H1 (cell line): ENCODE measurements around the gene CRAT. TPM values are rescaled to one million over a fixed set of nuclear protein-coding genes. Genes with fewer than 3 reads are reported as not detected.

ENCODE experiments used
- CTCF ChIA-PET: fragments of 300-600 bp; sonication (Branson Sonifier 250); formaldehyde crosslinking; loops from one replicate; lab custom pipeline; 2021; ENCODE audit not compliant: partially characterized antibody; lab: Charles Lee
- POLR2A ChIA-PET: fragments of 300-600 bp; sonication (Branson Sonifier 250); formaldehyde crosslinking; loops from one replicate; lab custom pipeline; 2021; ENCODE audit warnings: inconsistent platforms; ENCODE audit not compliant: partially characterized antibody; lab: Charles Lee
- DNase-seq, 2 experiments: peaks; one replicate each; pipeline versions ENCODE4 v3.0.0 to v3.0.0-alpha.2; 2010 to 2022; ENCODE audit warnings: low spot score in 2 of 2, low read depth in 1 of 2, mixed read lengths in 1 of 2
- FAIRE-seq: peaks from 2 replicates; lab custom pipeline; 2011; peaks lifted over from hg19 to GRCh38; lab: Jason Lieb, UNC
- H2AFZ ChIP-seq: 2 replicates; pipeline ENCODE4 v1.8.1; 2012; ENCODE audit warnings: low read length, inconsistent platforms
- H2AK5ac ChIP-seq: 2 replicates; pipeline ENCODE4 v1.6.1; 2013; ENCODE audit warnings: low read depth, low read length
- H2BK120ac ChIP-seq: replicated peaks from 2 replicates; pipeline ENCODE3; 2013; ENCODE audit warnings: low read depth, low read length, inconsistent platforms
- H2BK12ac ChIP-seq: 2 replicates; pipeline ENCODE4 v1.6.1; 2013; ENCODE audit warnings: low read depth, low read length
- H2BK15ac ChIP-seq: 2 replicates; pipeline ENCODE4 v1.6.1; 2013; ENCODE audit warnings: low read length
- H2BK20ac ChIP-seq: 2 replicates; pipeline ENCODE4 v1.6.1; 2013; ENCODE audit warnings: low read length
- H2BK5ac ChIP-seq: 2 replicates; pipeline ENCODE4 v1.6.1; 2013; ENCODE audit warnings: low read depth, low read length
- H3K14ac ChIP-seq: 2 replicates; pipeline ENCODE4 v1.6.1; 2013; ENCODE audit warnings: inconsistent platforms; ENCODE audit not compliant: insufficient read length
- H3K18ac ChIP-seq: 2 replicates; pipeline ENCODE4 v1.6.1; 2013; ENCODE audit warnings: low read length; ENCODE audit errors: extremely low read depth
- H3K23ac ChIP-seq: 2 replicates; pipeline ENCODE4 v1.6.1; 2013; ENCODE audit warnings: inconsistent platforms; ENCODE audit not compliant: insufficient read length
- H3K23me2 ChIP-seq: 2 replicates; pipeline ENCODE4 v1.6.1; 2013; ENCODE audit warnings: low read depth, low read length
- H3K27ac ChIP-seq: 2 replicates; pipeline ENCODE4 v1.6.1; 2011; ENCODE audit warnings: low read depth, low read length, inconsistent platforms
- H3K27me3 ChIP-seq, 4 experiments: replicated peaks in 1 of 4; 1 replicate in 1 of 4; 2 replicates in 3 of 4; pipeline versions ENCODE4 v1.6.1 to v1.8.1; 2011 to 2013; ENCODE audit warnings: low read length in 3 of 4, mild to moderate bottlenecking in 3 of 4, inconsistent platforms in 2 of 4, mixed read lengths in 2 of 4, moderate library complexity in 1 of 4; ENCODE audit not compliant: control insufficient read depth in 3 of 4, insufficient read depth in 3 of 4; ENCODE audit errors: extremely low read depth in 1 of 4
- H3K36me3 ChIP-seq, 4 experiments: 2 replicates each; pipeline versions ENCODE4 v1.6.1 to v1.8.1; 2011 to 2013; ENCODE audit warnings: mild to moderate bottlenecking in 4 of 4, low read length in 3 of 4, moderate library complexity in 2 of 4, control low read depth in 1 of 4, inconsistent platforms in 1 of 4; ENCODE audit not compliant: insufficient read depth in 4 of 4, control insufficient read depth in 2 of 4
- H3K4ac ChIP-seq: replicated peaks from 2 replicates; pipeline ENCODE3; 2013; ENCODE audit warnings: low read length, low read depth, mixed read lengths, inconsistent platforms; ENCODE audit not compliant: insufficient read length
- H3K4me1 ChIP-seq, 4 experiments: replicated peaks in 1 of 4; 1 replicate in 1 of 4; 2 replicates in 3 of 4; pipeline versions ENCODE4 v1.6.1 to v1.8.1; 2011 to 2013; ENCODE audit warnings: low read length in 3 of 4, inconsistent platforms in 2 of 4, mixed read lengths in 1 of 4; ENCODE audit not compliant: insufficient read depth in 4 of 4, control insufficient read depth in 3 of 4
- H3K4me2 ChIP-seq, 2 experiments: 2 replicates each; pipeline versions ENCODE4 v1.6.1 to v1.8.1; 2011 to 2013; ENCODE audit warnings: low read depth in 2 of 2, low read length in 2 of 2, control low read depth in 1 of 2, inconsistent platforms in 1 of 2, mild to moderate bottlenecking in 1 of 2; ENCODE audit not compliant: insufficient read depth in 1 of 2
- H3K4me3 ChIP-seq, 4 experiments: fragments of 200-600, 300-600 bp in 1 of 4; sonication (generic), shearing (Covaris generic), sonication (Bioruptor Twin) in 1 of 4; 2 replicates each; pipeline versions ENCODE4 v1.5.1 to v1.8.1; 2011 to 2016; ENCODE audit warnings: low read length in 4 of 4, low read depth in 3 of 4, control low read depth in 2 of 4, inconsistent platforms in 2 of 4, mild to moderate bottlenecking in 2 of 4, mixed read lengths in 1 of 4, moderate library complexity in 1 of 4; ENCODE audit not compliant: insufficient read depth in 2 of 4; ENCODE audit errors: extremely low read depth in 1 of 4
- H3K56ac ChIP-seq: replicated peaks from 2 replicates; pipeline ENCODE3; 2013; ENCODE audit warnings: low read depth, mild to moderate bottlenecking, mixed read lengths, low read length, inconsistent platforms; ENCODE audit not compliant: insufficient read length
- H3K79me1 ChIP-seq: 2 replicates; pipeline ENCODE4 v1.6.1; 2013; ENCODE audit warnings: low read depth, low read length, control low read depth
- H3K79me2 ChIP-seq, 2 experiments: 2 replicates each; pipeline versions ENCODE4 v1.6.1 to v1.8.1; 2012 to 2013; ENCODE audit warnings: low read length in 2 of 2, mild to moderate bottlenecking in 2 of 2, inconsistent platforms in 1 of 2; ENCODE audit not compliant: insufficient read depth in 2 of 2, control insufficient read depth in 1 of 2
- H3K9ac ChIP-seq, 4 experiments: replicated peaks in 1 of 4; 1 replicate in 1 of 4; 2 replicates in 3 of 4; pipeline versions ENCODE4 v1.6.1 to v1.8.1; 2011 to 2013; ENCODE audit warnings: low read depth in 3 of 4, low read length in 3 of 4, control low read depth in 2 of 4, mild to moderate bottlenecking in 2 of 4, moderate library complexity in 2 of 4, inconsistent platforms in 1 of 4; ENCODE audit errors: extremely low read depth in 1 of 4
- H3K9me3 ChIP-seq, 2 experiments: 2 replicates each; pipeline versions ENCODE4 v1.6.1 to v1.8.1; 2012 to 2013; ENCODE audit warnings: mild to moderate bottlenecking in 2 of 2, moderate library complexity in 2 of 2, control low read depth in 1 of 2, inconsistent platforms in 1 of 2, low read depth in 1 of 2, low read length in 1 of 2, mixed read lengths in 1 of 2; ENCODE audit not compliant: insufficient read depth in 2 of 2
- H4K20me1 ChIP-seq, 2 experiments: replicated peaks in 1 of 2; 2 replicates each; pipeline versions ENCODE3 to v1.8.1; 2011 to 2013; ENCODE audit warnings: inconsistent platforms in 2 of 2, low read length in 2 of 2, mild to moderate bottlenecking in 1 of 2; ENCODE audit not compliant: insufficient read depth in 2 of 2, control insufficient read depth in 1 of 2
- H4K5ac ChIP-seq: 2 replicates; pipeline ENCODE4 v1.6.1; 2013; ENCODE audit warnings: low read length, low read depth, mixed read lengths, inconsistent platforms; ENCODE audit not compliant: insufficient read length
- H4K8ac ChIP-seq: 2 replicates; pipeline ENCODE4 v1.8.0; 2013; ENCODE audit warnings: mild to moderate bottlenecking, moderate library complexity, low read length, inconsistent platforms; ENCODE audit not compliant: insufficient read depth; ENCODE audit errors: extremely low read depth
- H4K91ac ChIP-seq: replicated peaks from 2 replicates; pipeline ENCODE3; 2013; ENCODE audit warnings: low read length, mixed read lengths, inconsistent platforms; ENCODE audit not compliant: insufficient read length
- CREB1 ChIP-seq: IDR thresholded peaks from 2 replicates; pipeline ENCODE4 v1.6.1; 2012; ENCODE audit warnings: inconsistent platforms
- EP300 ChIP-seq, 2 experiments: IDR thresholded peaks; 1 replicate in 1 of 2; 2 replicates in 1 of 2; pipeline ENCODE4 v1.6.1; 2011 to 2012; ENCODE audit warnings: low read depth in 2 of 2, low read length in 2 of 2, mild to moderate bottlenecking in 2 of 2, borderline replicate concordance in 1 of 2, inconsistent platforms in 1 of 2, moderate library complexity in 1 of 2
- GTF2F1 ChIP-seq: IDR thresholded peaks from 2 replicates; pipeline ENCODE4 v1.6.1; 2012; ENCODE audit warnings: low read depth, low read length, improper control_type of control experiment, borderline replicate concordance
- JUND ChIP-seq: IDR thresholded peaks from 2 replicates; pipeline ENCODE4 v1.6.1; 2011; ENCODE audit warnings: mild to moderate bottlenecking, improper control_type of control experiment, low read length
- KDM4A ChIP-seq: IDR thresholded peaks from one replicate; pipeline ENCODE4 v1.7.1; 2012; ENCODE audit warnings: low read depth, mild to moderate bottlenecking, moderate library complexity, low read length, inconsistent platforms; ENCODE audit not compliant: severe bottlenecking
- PHF8 ChIP-seq: fragments of 200-600 bp; sonication (generic); conservative IDR thresholded peaks from 2 replicates; pipeline ENCODE4 v1.7.1; 2012; ENCODE audit warnings: low read depth, mild to moderate bottlenecking, inconsistent platforms, low read length, moderate library complexity
- POLR2AphosphoS5 ChIP-seq: IDR thresholded peaks from 2 replicates; pipeline ENCODE4 v1.6.1; 2011; ENCODE audit warnings: low read depth, low read length
- POU5F1 ChIP-seq: IDR thresholded peaks from 2 replicates; pipeline ENCODE4 v1.6.1; 2011; ENCODE audit warnings: low read depth, mild to moderate bottlenecking, low read length, moderate library complexity
- RNF2 ChIP-seq: fragments of 200-900, 300-1000 bp; sonication (generic); IDR thresholded peaks from 2 replicates; pipeline ENCODE4 v1.7.1; 2016; ENCODE audit warnings: borderline replicate concordance, low read depth, mild to moderate bottlenecking, antibody characterized with exemption, low read length; ENCODE audit not compliant: poor library complexity, severe bottlenecking; ENCODE audit errors: missing control alignments
- RXRA ChIP-seq: IDR thresholded peaks from 2 replicates; pipeline ENCODE4 v1.6.1; 2011; ENCODE audit warnings: low read depth, mild to moderate bottlenecking, low read length, moderate library complexity; ENCODE audit not compliant: insufficient read depth
- SIN3A ChIP-seq, 2 experiments: IDR thresholded peaks in 1 of 2; conservative IDR thresholded peaks in 1 of 2; 2 replicates each; pipeline ENCODE4 v1.6.1; 2011 to 2012; ENCODE audit warnings: low read length in 2 of 2, improper control_type of control experiment in 1 of 2, low read depth in 1 of 2, mild to moderate bottlenecking in 1 of 2
- SP1 ChIP-seq: IDR thresholded peaks from 2 replicates; pipeline ENCODE4 v1.6.1; 2011; ENCODE audit warnings: low read depth, low read length
- TCF12 ChIP-seq: IDR thresholded peaks from 2 replicates; pipeline ENCODE4 v1.6.1; 2011; ENCODE audit warnings: low read depth, mild to moderate bottlenecking, low read length
- TEAD4 ChIP-seq: IDR thresholded peaks from 2 replicates; pipeline ENCODE4 v1.6.1; 2012; ENCODE audit warnings: low read depth, low read length, inconsistent platforms, mixed read lengths
- WGBS, 2 experiments: shearing (Covaris generic) in 1 of 2; methylation state at CpG; one replicate each; pipeline versions ENCODE4 v1.1.6 to v1.1.7; 2013 to 2015; ENCODE audit warnings: low lambda C conversion rate in 2 of 2, mixed read lengths in 2 of 2, inconsistent platforms in 1 of 2, low coverage in 1 of 2, missing lambda C conversion rate in 1 of 2; ENCODE audit not compliant: insufficient replicate concordance in 2 of 2, insufficient coverage in 1 of 2, insufficient read length in 1 of 2; ENCODE audit errors: extremely low coverage in 1 of 2, missing lambda C conversion rate in 1 of 2; 5-methylcytosine and 5-hydroxymethylcytosine counted together
- polyA plus RNA-seq, 7 experiments: library from polyadenylated mRNA; depleted of rRNA in 3 of 7; stranded (reverse) in 5 of 7; unstranded in 2 of 7; fragments of >200 nt in 5 of 7; fragments of 200-250 nt in 2 of 7; gene quantifications; 1 replicate in 5 of 7; 2 replicates in 1 of 7; 4 replicates in 1 of 7; pipeline versions ENCODE4 v1.2.1 to v1.2.3, GENCODE V29; 2011 to 2013; ENCODE audit warnings: missing spikeins in 2 of 7, mixed read lengths in 2 of 7
- total RNA-seq: library from RNA; stranded (reverse); fragmentation: NEBNext Ultra II Directional; extraction: Animal tissue kit (Norgen Biotek cat#: 25700); gene quantifications from 2 replicates; pipeline ENCODE4 v1.2.1, GENCODE V29; 2021

The CRAT gene
- total and polyA plus RNA-seq, 2 of the 8 experiments (the other 6 are each of a cell fraction or from before 2014, with no cell fraction given): 8.2 to 17.3 TPM

DNA sequence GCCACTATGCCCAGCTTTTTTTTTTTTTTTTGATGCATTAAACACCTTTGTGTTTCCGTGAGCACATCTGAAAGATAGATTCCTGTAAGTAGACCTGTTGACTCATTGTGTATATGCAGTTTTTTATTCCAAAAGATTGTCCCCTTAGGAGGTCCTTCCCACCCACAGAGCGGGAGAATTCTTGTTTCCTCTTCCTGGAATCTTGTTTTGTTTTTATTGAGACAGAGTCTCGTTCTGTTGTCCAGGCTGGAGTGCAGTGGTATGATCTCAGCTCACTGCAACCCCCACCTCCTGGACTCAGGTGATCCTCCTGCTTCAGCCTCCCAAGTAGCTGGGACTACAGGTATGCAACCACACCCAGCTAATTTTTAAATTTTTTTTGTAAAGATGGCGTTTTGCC lies 8.2 kb upstream of the CRAT start:
- Histone ChIP-seq H3K4me1 (no peaks in the 10 kb centered on the region), H3K36me3 (peaks cover 7 to 29% (median 13%) of the 10 kb centered on the region in 4 experiments; a peak in 5 of 8 replicates)
- POLR2A ChIA-PET: interaction anchor here (0.7 kb wide), 1 partner anchor 392 kb away, joined by 3 read pairs; no protein-coding TSS in a partner anchor
- TF ChIP-seq KDM4A (no peak), SIN3A (conservative IDR thresholded peaks at IDR 0.05 in 1 of 2, IDR thresholded peaks at IDR 0.05 in 1 of 2; ENCODE audit: low read depth in 1 of 2, low read length in 2 of 2) (no peak), GTF2F1 (no peak), SP1 (no peak), POU5F1 (no peak), JUND (no peak), RNF2 (no peak), RXRA (no peak), POLR2AphosphoS5 (no peak), TCF12 (no peak), CREB1 (no peak), EP300 (IDR thresholded peaks at IDR 0.05; ENCODE audit: borderline replicate concordance in 1 of 2, low read depth in 2 of 2, low read length in 2 of 2) (no peak), TEAD4 (no peak), PHF8 (no peak)

More for the DNA sequence above, 8.2 kb upstream of the CRAT start:
- H3K18ac ChIP-seq: no peak overlapping the region
- no peak overlapping the region for H2BK15ac ChIP-seq
- H3K14ac ChIP-seq: no peak overlapping the region
- no peaks in the 10 kb centered on the region for H3K9me3 ChIP-seq
- no peak overlapping the region for H3K9ac ChIP-seq
- no peaks in the 10 kb centered on the region for H3K27me3 ChIP-seq
- H2BK12ac ChIP-seq: no peak overlapping the region
- H3K56ac ChIP-seq: no peak overlapping the region
- CTCF ChIA-PET: interaction anchor here (1.1 to 1.2 kb wide), 2 partner anchors 16 to 495 kb away, joined by 3 read pairs; no protein-coding TSS in a partner anchor
- H3K27ac ChIP-seq: no peak overlapping the region
- DNase-seq (no peak), FAIRE-seq (no peak)
- H3K23me2 ChIP-seq: no peaks in the 10 kb centered on the region
- 87% methylated on average over 4 of the region's 4 CpGs; no CpG with 5 or more reads in 1 of the 2 experiments for WGBS, 2 experiments
- peaks cover 7% of the 10 kb centered on the region for H3K79me1 ChIP-seq
- no peak overlapping the region for H4K91ac ChIP-seq
- peaks cover 0 to 6% of the 10 kb centered on the region in 2 experiments for H4K20me1 ChIP-seq
- no peak overlapping the region for H2BK20ac ChIP-seq
- H4K5ac ChIP-seq: no peak overlapping the region
- H4K8ac ChIP-seq: no peak overlapping the region
- no peak overlapping the region for H2AK5ac ChIP-seq
- no peak overlapping the region for H3K4me3 ChIP-seq
- H2BK5ac ChIP-seq: no peak overlapping the region
- peaks cover 3 to 56% of the 10 kb centered on the region in 2 experiments; a peak in 3 of 4 replicates for H3K79me2 ChIP-seq
- no peak overlapping the region for H3K4ac ChIP-seq
- no peak overlapping the region for H2BK120ac ChIP-seq
- no peak overlapping the region for H3K23ac ChIP-seq
- no peak overlapping the region for H3K4me2 ChIP-seq
- no peak overlapping the region for H2AFZ ChIP-seq
